PC-3 (cell line): ENCODE data around the gene FAM107A. TPM values are rescaled to one million over a fixed set of nuclear protein-coding genes. Genes with fewer than 3 reads are reported as not detected.

Source experiments
- ATAC-seq: fragments of 200-7000 bp; cut with Tn5 transposase; 2 replicates; pipeline ENCODE4 v1.9.1; 2020; ENCODE audit warnings: mild to moderate bottlenecking, moderate library complexity
- BruUV-seq: library from RNA; stranded (reverse); fragments of 400-500 nt; replicated peaks from 2 replicates; lab custom pipeline; 2021; lab: Mats Ljungman, UMichigan
- CTCF ChIA-PET: fragments of 300-600 bp; sonication (Branson Sonifier 250); formaldehyde crosslinking; loops from one replicate; lab custom pipeline; 2022; ENCODE audit warnings: antibody characterized with exemption; lab: Charles Lee
- POLR2A ChIA-PET: fragments of 300-600 bp; sonication (Branson Sonifier 250); formaldehyde crosslinking; loops from one replicate; lab custom pipeline; 2022; ENCODE audit warnings: antibody characterized with exemption; ENCODE audit not compliant: unreplicated experiment; lab: Charles Lee
- DNase-seq: peaks from one replicate; pipeline ENCODE4 v3.0.0-alpha.2; 2015
- H2AFZ ChIP-seq: fragments of 300-600 bp; sonication (generic); 2 replicates; pipeline ENCODE4 v1.6.0; 2016; ENCODE audit warnings: antibody characterized with exemption, low read length
- H3F3A ChIP-seq: fragments of 300-600 bp; sonication (generic); one replicate; pipeline ENCODE4 v1.6.0; 2017; ENCODE audit warnings: antibody characterized with exemption, low read length, control low read depth, mild to moderate bottlenecking; ENCODE audit not compliant: unreplicated experiment
- H3K27ac ChIP-seq: fragments of 300-600 bp; sonication (generic); 2 replicates; pipeline ENCODE4 v1.5.1; 2016; ENCODE audit warnings: mild to moderate bottlenecking, low read length
- H3K27me3 ChIP-seq: fragments of 300-600 bp; sonication (generic); 2 replicates; pipeline ENCODE4 v1.6.1; 2016; ENCODE audit warnings: low read length, mixed read lengths
- H3K36me3 ChIP-seq: fragments of 300-600 bp; sonication (generic); 2 replicates; pipeline ENCODE4 v1.6.1; 2016; ENCODE audit warnings: low read depth, mixed run types, low read length, mixed read lengths
- H3K4me1 ChIP-seq: fragments of 300-600 bp; sonication (generic); 2 replicates; pipeline ENCODE4 v1.5.1; 2016; ENCODE audit warnings: low read length; ENCODE audit not compliant: insufficient read depth
- H3K4me2 ChIP-seq: fragments of 300-600 bp; sonication (generic); 2 replicates; pipeline ENCODE4 v1.6.0; 2016; ENCODE audit warnings: low read length
- H3K4me3 ChIP-seq: fragments of 300-600 bp; sonication (generic); 2 replicates; pipeline ENCODE4 v1.5.1; 2016; ENCODE audit warnings: mild to moderate bottlenecking, low read length, mixed read lengths
- H3K79me2 ChIP-seq: fragments of 300-600 bp; sonication (generic); 2 replicates; pipeline ENCODE4 v1.6.1; 2017; ENCODE audit warnings: low read length, mixed read lengths
- H3K9ac ChIP-seq: fragments of 300-600 bp; sonication (generic); 2 replicates; pipeline ENCODE4 v1.6.0; 2016; ENCODE audit warnings: mild to moderate bottlenecking, low read length
- H3K9me2 ChIP-seq: fragments of 300-600 bp; sonication (generic); replicated peaks from 2 replicates; pipeline ENCODE4 v1.6.1; 2016; ENCODE audit warnings: mixed run types, low read length, mixed read lengths
- H3K9me3 ChIP-seq: fragments of 300-600 bp; sonication (generic); 2 replicates; pipeline ENCODE4 v1.6.1; 2016; ENCODE audit warnings: low read length, mixed read lengths
- H4K20me1 ChIP-seq: fragments of 300-600 bp; sonication (generic); 2 replicates; pipeline ENCODE4 v1.6.1; 2016; ENCODE audit warnings: low read length, mixed read lengths
- CTCF ChIP-seq: fragments of 300-600 bp; sonication (generic); conservative IDR thresholded peaks from 2 replicates; pipeline ENCODE4 v1.5.1; 2017; ENCODE audit warnings: antibody characterized with exemption, low read depth, mild to moderate bottlenecking, low read length
- EZH2 ChIP-seq: fragments of 300-600 bp; sonication (generic); IDR thresholded peaks from one replicate; pipeline ENCODE4 v1.6.1; 2017; ENCODE audit warnings: antibody characterized with exemption, mild to moderate bottlenecking, low read length; ENCODE audit not compliant: unreplicated experiment
- EZH2phosphoT487 ChIP-seq: fragments of 300-600 bp; sonication (generic); IDR thresholded peaks from 2 replicates; pipeline ENCODE4 v1.6.1; 2018; ENCODE audit warnings: mild to moderate bottlenecking, antibody characterized with exemption, low read length, borderline replicate concordance
- intact Hi-C: fragments of 100-400 bp; cut with micrococcal nuclease; formaldehyde crosslinking; loops from 2 replicates; pipeline ENCODE4 v1.9.0; 2023
- total RNA-seq: library from RNA; depleted of rRNA; stranded (reverse); fragments of >200 nt; gene quantifications from 2 replicates; pipeline ENCODE4 v1.2.3, GENCODE V29; 2014

Gene FAM107A
- total RNA-seq, 1 experiment from 2014 or later = 0.07 TPM

GRCh38 chr3:58620421-58620820 lies 43.2 kb upstream of the FAM107A start:
- intact Hi-C loops = no loop called here
- Histone ChIP-seq H3K9ac (no peak overlapping the region), H3K27me3 (no peaks in the 10 kb centered on the region), H3K27ac (no peak overlapping the region), H3F3A (no peaks in the 10 kb centered on the region), H3K4me1 (0 out of 2 replicates have a peak, but pooled peaks cover 3% of the 10 kb centered on the region), H3K9me2 (no peaks in the 10 kb centered on the region), H4K20me1 (no peaks in the 10 kb centered on the region), H3K4me3 (no peak overlapping the region), H3K79me2 (no peaks in the 10 kb centered on the region), H3K4me2 (no peak overlapping the region), H3K36me3 (no peaks in the 10 kb centered on the region), H3K9me3 (no peaks in the 10 kb centered on the region), H2AFZ (no peak overlapping the region)
- no TSS peak for BruUV-seq
- TF ChIP-seq EZH2phosphoT487 (no peak), EZH2 (no peak), CTCF (no peak)
- POLR2A ChIA-PET = no interaction called here
- DNase-seq (no peak), ATAC-seq (no peak)
- CTCF ChIA-PET = no interaction called here

- H4K20me1 ChIP-seq = no peaks in the 10 kb centered on the region
- H3K27ac ChIP-seq = no peak overlapping the region
- H3K27me3 ChIP-seq = no peaks in the 10 kb centered on the region
- ChIA-PET POLR2A (no interaction called here), CTCF (interaction anchor here (0.6 kb wide), 1 partner anchor 84 kb away, joined by 3 read pairs; no protein-coding TSS in a partner anchor)
- no peaks in the 10 kb centered on the region for H3K9me3 ChIP-seq
- intact Hi-C loops = no loop called here
- H3K79me2 ChIP-seq = no peaks in the 10 kb centered on the region
- no peak for ATAC-seq
- BruUV-seq = no TSS peak
- H3K4me2 ChIP-seq = no peak overlapping the region
- no peak for DNase-seq
- H3K36me3 ChIP-seq = no peaks in the 10 kb centered on the region
- no peak overlapping the region for H3K4me3 ChIP-seq
- H3F3A ChIP-seq = no peaks in the 10 kb centered on the region
- no peaks in the 10 kb centered on the region for H3K4me1 ChIP-seq
- no peak overlapping the region for H2AFZ ChIP-seq
- no peak overlapping the region for H3K9ac ChIP-seq
- TF ChIP-seq CTCF (no peak), EZH2phosphoT487 (no peak), EZH2 (no peak)
- no peaks in the 10 kb centered on the region for H3K9me2 ChIP-seq
These were observed 40.2 kb upstream of the FAM107A start for GRCh38 chr3:58617338-58617761.

GRCh38 chr3:58613236-58614132 lies 36.3 kb upstream of the FAM107A start:
- no peak for DNase-seq
- no peaks in the 10 kb centered on the region for H3K36me3 ChIP-seq
- TF ChIP-seq EZH2 (no peak), CTCF (no peak), EZH2phosphoT487 (no peak)
- no peak overlapping the region for H3K4me3 ChIP-seq
- H3K9ac ChIP-seq = no peak overlapping the region
- no peak overlapping the region for H2AFZ ChIP-seq
- H3K4me2 ChIP-seq = no peak overlapping the region
- no peaks in the 10 kb centered on the region for H3K79me2 ChIP-seq
- no peaks in the 10 kb centered on the region for H3K9me2 ChIP-seq
- no peaks in the 10 kb centered on the region for H3K27me3 ChIP-seq
- H3K4me1 ChIP-seq = peaks cover 18% of the 10 kb centered on the region
- no peaks in the 10 kb centered on the region for H3K9me3 ChIP-seq
- no peaks in the 10 kb centered on the region for H4K20me1 ChIP-seq
- H3K27ac ChIP-seq = no peak overlapping the region
- no peaks in the 10 kb centered on the region for H3F3A ChIP-seq
- CTCF ChIA-PET = interaction anchor here (0.6 kb wide), 1 partner anchor 19 kb away, joined by 15 read pairs; no protein-coding TSS in a partner anchor
- intact Hi-C loops = no loop called here
- BruUV-seq = no TSS peak
- no peak for ATAC-seq
- POLR2A ChIA-PET = interaction anchor here (0.6 kb wide), 1 partner anchor 477 kb away, joined by 5 read pairs; no protein-coding TSS in a partner anchor
